K562 (cell line): ENCODE data around the gene TBC1D5. TPM values are rescaled to one million over a fixed set of nuclear protein-coding genes. Genes with fewer than 3 reads are reported as not detected.
A peak's percentile ranks its signal among the peaks of the same experiment; 100 is the strongest.

Experiments used
- CSDE1 ChIP-seq, 2 experiments: fragments of 450-650 bp; IDR thresholded peaks; 2 replicates each; pipeline ENCODE4 v1.6.1; 2016; ENCODE audit warnings: mild to moderate bottlenecking in 1 of 2
- DIDO1 ChIP-seq: fragments of 450-650 bp; IDR thresholded peaks from 2 replicates; pipeline ENCODE4 v1.6.1; 2016; ENCODE audit warnings: low read depth, missing biosample characterization, missing genetic modification characterization
- E2F4 ChIP-seq: sonication (generic); formaldehyde crosslinking; IDR thresholded peaks from 2 replicates; pipeline ENCODE4 v1.8.0; 2022; ENCODE audit warnings: mild to moderate bottlenecking, low read depth, missing genetic modification reagents
- E2F6 ChIP-seq, 2 experiments: IDR thresholded peaks; 2 replicates each; pipeline ENCODE4 v1.6.1; 2011; ENCODE audit warnings: borderline replicate concordance in 1 of 2, control low read depth in 1 of 2, low read depth in 1 of 2, low read length in 1 of 2, mild to moderate bottlenecking in 1 of 2, mixed read lengths in 1 of 2, moderate library complexity in 1 of 2; ENCODE audit not compliant: insufficient read depth in 1 of 2, insufficient read length in 1 of 2, poor library complexity in 1 of 2, severe bottlenecking in 1 of 2; ENCODE audit errors: extremely low read depth in 1 of 2
- ETS2 ChIP-seq: IDR thresholded peaks from 2 replicates; pipeline ENCODE4 v1.6.1; 2016; ENCODE audit warnings: borderline replicate concordance, missing genetic modification characterization, mild to moderate bottlenecking, moderate library complexity, missing compliant biosample characterization; ENCODE audit not compliant: poor library complexity, severe bottlenecking
- GTF2A2 ChIP-seq: IDR thresholded peaks from 2 replicates; pipeline ENCODE4 v1.6.1; 2016; ENCODE audit warnings: mild to moderate bottlenecking, missing genetic modification characterization, missing compliant biosample characterization
- LARP7 ChIP-seq: fragments of 450-650 bp; IDR thresholded peaks from 2 replicates; pipeline ENCODE4 v1.6.1; 2016
- MECOM ChIP-seq: fragments of 250-450 bp; sonication (Bioruptor Pico); IDR thresholded peaks from 2 replicates; pipeline ENCODE4 v1.8.0; 2022; ENCODE audit warnings: inconsistent platforms
- POLR2B ChIP-seq: fragments of 450-650 bp; IDR thresholded peaks from 2 replicates; pipeline ENCODE4 v1.6.1; 2018; ENCODE audit warnings: low read depth; ENCODE audit not compliant: partially characterized antibody
- POU5F1 ChIP-seq: fragments of 150-350 bp; IDR thresholded peaks from 2 replicates; pipeline ENCODE4 v1.6.1; 2014; ENCODE audit warnings: borderline replicate concordance, low read length, low read depth, mild to moderate bottlenecking; ENCODE audit not compliant: partially characterized antibody
- TBP ChIP-seq: optimal IDR thresholded peaks from 2 replicates; pipeline ENCODE3; 2011; ENCODE audit warnings: low read depth, low read length, improper control_type of control experiment
- TCF7 ChIP-seq: sonication (generic); IDR thresholded peaks from 2 replicates; pipeline ENCODE4 v1.6.1; 2016; ENCODE audit warnings: antibody characterized with exemption, borderline replicate concordance
- THRAP3 ChIP-seq: fragments of 450-650 bp; IDR thresholded peaks from 2 replicates; pipeline ENCODE4 v1.6.1; 2016; ENCODE audit warnings: mild to moderate bottlenecking, inconsistent platforms, borderline replicate concordance
- ZBTB17 ChIP-seq: fragments of 450-650 bp; formaldehyde crosslinking; IDR thresholded peaks from 2 replicates; pipeline ENCODE4 v1.4.0; 2020; ENCODE audit warnings: mild to moderate bottlenecking
- ZEB2 ChIP-seq: fragments of 450-650 bp; IDR thresholded peaks from 2 replicates; pipeline ENCODE4 v1.6.1; 2016
- ZKSCAN8 ChIP-seq: fragments of 200-800 bp; sonication (Bioruptor generic); IDR thresholded peaks from 2 replicates; pipeline ENCODE4 v1.6.1; 2016; ENCODE audit warnings: missing genetic modification characterization, missing compliant biosample characterization
- ZNF395 ChIP-seq: fragments of 200-800 bp; sonication (Bioruptor generic); IDR thresholded peaks from 2 replicates; pipeline ENCODE4 v1.6.1; 2017; ENCODE audit warnings: missing genetic modification characterization, missing compliant biosample characterization
- ZNF449 ChIP-seq: fragments of 250-450 bp; sonication (Bioruptor Pico); IDR thresholded peaks from 2 replicates; pipeline ENCODE4 v1.8.0; 2022; ENCODE audit warnings: moderate library complexity, mild to moderate bottlenecking, inconsistent platforms
- polyA plus RNA-seq, 8 experiments: library from polyadenylated mRNA; depleted of rRNA in 4 of 8; stranded (reverse) in 5 of 8; unstranded in 3 of 8; fragments of >200 nt; fragmentation: Nextera tagmentation in 2 of 8; fragmentation: Illumina TruSeq in 1 of 8; extraction: Ambion mirVana in 2 of 8; extraction: Trizol in 1 of 8; gene quantifications; 2 replicates each; pipeline versions ENCODE4 v1.2.1 to v1.2.3, GENCODE V29; 2011 to 2014; ENCODE audit warnings: inconsistent platforms in 1 of 8, missing spikeins in 1 of 8
- total RNA-seq, 7 experiments: library from RNA; depleted of rRNA in 6 of 7; stranded (reverse); fragments of >200 nt in 6 of 7; fragmentation: Illumina TruSeq in 2 of 7; extraction: Trizol in 2 of 7; gene quantifications; 2 replicates each; pipeline versions ENCODE4 v1.2.1 to v1.2.3, GENCODE V29; 2011 to 2021; ENCODE audit warnings: low replicate concordance in 1 of 7
- TF ChIP-seq, protein P1 (sequence below): fragments of 450-650 bp; formaldehyde crosslinking; IDR thresholded peaks from 2 replicates; pipeline ENCODE4 v1.4.0; 2022; ENCODE audit warnings: missing genetic modification characterization

Gene TBC1D5
- total and polyA plus RNA-seq, 9 of the 15 experiments (the other 6 are each of a cell fraction or from before 2014, with no cell fraction given) = 2.9 to 38.1 (median 25.6) TPM

DNA sequence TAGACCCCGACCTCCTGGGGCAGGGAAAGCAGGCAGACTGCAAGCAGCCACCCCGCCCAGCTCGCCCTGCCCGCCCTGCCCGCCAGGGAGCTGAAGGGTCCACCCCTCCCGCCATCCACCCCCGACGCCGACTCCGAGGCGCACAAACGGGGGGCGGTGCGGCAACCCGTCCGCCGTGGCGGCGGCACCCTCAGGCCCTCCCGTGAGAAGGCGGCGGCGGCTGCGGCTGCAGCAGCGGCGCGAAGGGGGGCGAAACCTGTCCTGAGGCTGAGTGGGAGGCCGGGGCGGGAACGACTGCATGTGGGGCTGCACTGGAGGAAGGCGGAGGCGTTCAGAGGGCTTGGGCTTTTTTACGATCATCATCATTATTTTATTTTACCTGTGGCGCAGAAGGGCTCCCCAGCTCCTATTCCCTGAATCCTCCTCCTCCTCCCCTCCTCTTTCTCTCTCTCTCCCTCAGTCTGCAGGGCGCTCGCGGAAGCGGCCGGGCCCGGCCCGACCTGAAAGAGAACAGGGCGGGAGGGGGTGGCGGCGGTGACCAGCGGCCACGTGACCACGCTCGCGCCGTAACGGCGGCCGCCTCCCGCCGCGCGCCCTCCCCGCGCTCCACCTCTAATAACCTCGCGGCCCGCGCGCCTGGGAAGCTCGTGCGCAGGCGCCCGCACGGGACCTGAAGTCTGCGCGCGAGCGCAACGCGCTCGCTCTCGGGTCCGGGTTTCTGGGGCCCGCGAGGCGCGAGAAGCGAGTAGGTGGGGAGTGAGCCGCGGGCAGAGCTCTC, at the start of gene TBC1D5 (continued):
- TF ChIP-seq E2F6 (IDR thresholded peaks at IDR 0.05; ENCODE audit: borderline replicate concordance in 1 of 2, extremely low read depth in 1 of 2, insufficient read depth in 1 of 2, insufficient read length in 1 of 2, low read depth in 1 of 2, low read length in 1 of 2, poor library complexity in 1 of 2, severe bottlenecking in 1 of 2) (peak; percentile 83 to 91), MECOM (CRISPR knock-in tag) (0 out of 2 replicates have a peak, but pooled peaks have one; percentile 55), ZKSCAN8 (CRISPR knock-in tag) (no peak), CSDE1 (IDR thresholded peaks at IDR 0.05) (no peak), TBP (peak; percentile 7), E2F4 (CRISPR knock-in tag) (no peak; the same call in 1 of the 2 replicates), THRAP3 (no peak), GTF2A2 (tag) (0 out of 2 replicates have a peak, but pooled peaks have one; percentile 27), ZBTB17 (CRISPR knock-in tag) (0 out of 2 replicates have a peak, but pooled peaks have one; percentile 56), ZNF395 (CRISPR knock-in tag) (peak; percentile 91), POU5F1 (no peak), TCF7 (no peak), ETS2 (tag) (no peak), DIDO1 (peak; percentile 60; the same call in 1 of the 2 replicates), LARP7 (0 out of 2 replicates have a peak, but pooled peaks have one; percentile 27), ZNF449 (CRISPR knock-in tag) (peak; percentile 63; the same call in 1 of the 2 replicates), ZEB2 (peak; percentile 63; the same call in 1 of the 2 replicates), POLR2B (peak; percentile 60)
- TF ChIP-seq, protein P1, sequence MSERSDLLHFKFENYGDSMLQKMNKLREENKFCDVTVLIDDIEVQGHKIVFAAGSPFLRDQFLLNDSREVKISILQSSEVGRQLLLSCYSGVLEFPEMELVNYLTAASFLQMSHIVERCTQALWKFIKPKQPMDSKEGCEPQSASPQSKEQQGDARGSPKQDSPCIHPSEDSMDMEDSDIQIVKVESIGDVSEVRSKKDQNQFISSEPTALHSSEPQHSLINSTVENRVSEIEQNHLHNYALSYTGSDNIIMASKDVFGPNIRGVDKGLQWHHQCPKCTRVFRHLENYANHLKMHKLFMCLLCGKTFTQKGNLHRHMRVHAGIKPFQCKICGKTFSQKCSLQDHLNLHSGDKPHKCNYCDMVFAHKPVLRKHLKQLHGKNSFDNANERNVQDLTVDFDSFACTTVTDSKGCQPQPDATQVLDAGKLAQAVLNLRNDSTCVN (CRISPR knock-in tag) = 0 out of 2 replicates have a peak, but pooled peaks have one; percentile 57
